Measurements from ENCODE around the gene ATXN1.

Gene ATXN1

GRCh38 chr6:16334671-16335070 is 426.6 kb downstream of the ATXN1 start:
- no peak for TF ChIP-seq CTCF (IDR thresholded peaks at IDR 0.05; ENCODE audit: control extremely low read depth, extremely low read depth, low read depth, missing control alignments)
- DNase-seq (ENCODE audit: extremely low spot score), result no peak
- ChIA-PET CTCF (interaction anchor here (1.1 to 5.8 kb wide), 11 partner anchors 9 to 436 kb away, joined by 3 to 62 read pairs (median 18); partner anchors contain the start of gene ATXN1), POLR2A (no interaction called here)

- no peak for DNase-seq (ENCODE audit: extremely low spot score)
- ChIA-PET CTCF (interaction anchor here (1.1 to 5.8 kb wide), 18 partner anchors 10 to 437 kb away, joined by 3 to 62 read pairs (median 13); partner anchors contain the start of gene ATXN1), POLR2A (no interaction called here)
- no peak for TF ChIP-seq CTCF (IDR thresholded peaks at IDR 0.05; ENCODE audit: control extremely low read depth, extremely low read depth, low read depth, missing control alignments)
These were observed 427.7 kb downstream of the ATXN1 start for GRCh38 chr6:16333580-16333979.

- TF ChIP-seq CTCF (IDR thresholded peaks at IDR 0.05; ENCODE audit: control extremely low read depth, extremely low read depth, low read depth, missing control alignments), result peak; percentile 76
- ChIA-PET POLR2A (no interaction called here), CTCF (interaction anchor here (0.6 to 5.8 kb wide), 50 partner anchors 8 to 625 kb away, joined by 3 to 62 read pairs (median 6); partner anchors contain the start of gene ATXN1)
- DNase-seq (ENCODE audit: extremely low spot score), result peak; percentile 80
These were observed 429.1 kb downstream of the ATXN1 start for GRCh38 chr6:16332175-16332542.

- TF ChIP-seq CTCF (IDR thresholded peaks at IDR 0.05; ENCODE audit: control extremely low read depth, extremely low read depth, low read depth, missing control alignments), result peak; percentile 85
- DNase-seq (ENCODE audit: extremely low spot score), result peak; percentile 67
- ChIA-PET POLR2A (no interaction called here), CTCF (interaction anchor here (0.6 to 5.8 kb wide), 50 partner anchors 8 to 626 kb away, joined by 3 to 62 read pairs (median 6); partner anchors contain the start of gene ATXN1)
These were observed 429.7 kb downstream of the ATXN1 start for GRCh38 chr6:16331384-16332174.

GRCh38 chr6:16329233-16329632 is 432.0 kb downstream of the ATXN1 start:
- DNase-seq (ENCODE audit: extremely low spot score), result no peak
- POLR2A ChIA-PET, result no interaction called here
- CTCF ChIA-PET, result interaction anchor here (0.9 to 4.6 kb wide), 4 partner anchors 11 to 429 kb away, joined by 3 to 48 read pairs (median 6); no protein-coding TSS in a partner anchor

More at GRCh38 chr6:16329233-16329632, 432.0 kb downstream of the ATXN1 start:
- TF ChIP-seq CTCF (IDR thresholded peaks at IDR 0.05; ENCODE audit: control extremely low read depth, extremely low read depth, low read depth, missing control alignments), result no peak

Measured in GM10248 (cell line).